ENCODE results near the gene RBM12.

The RBM12 gene

GRCh38 chr20:35618263-35619131 is 46.2 kb downstream of the RBM12 start:
- DNase-seq = peak; percentile 16

DNA sequence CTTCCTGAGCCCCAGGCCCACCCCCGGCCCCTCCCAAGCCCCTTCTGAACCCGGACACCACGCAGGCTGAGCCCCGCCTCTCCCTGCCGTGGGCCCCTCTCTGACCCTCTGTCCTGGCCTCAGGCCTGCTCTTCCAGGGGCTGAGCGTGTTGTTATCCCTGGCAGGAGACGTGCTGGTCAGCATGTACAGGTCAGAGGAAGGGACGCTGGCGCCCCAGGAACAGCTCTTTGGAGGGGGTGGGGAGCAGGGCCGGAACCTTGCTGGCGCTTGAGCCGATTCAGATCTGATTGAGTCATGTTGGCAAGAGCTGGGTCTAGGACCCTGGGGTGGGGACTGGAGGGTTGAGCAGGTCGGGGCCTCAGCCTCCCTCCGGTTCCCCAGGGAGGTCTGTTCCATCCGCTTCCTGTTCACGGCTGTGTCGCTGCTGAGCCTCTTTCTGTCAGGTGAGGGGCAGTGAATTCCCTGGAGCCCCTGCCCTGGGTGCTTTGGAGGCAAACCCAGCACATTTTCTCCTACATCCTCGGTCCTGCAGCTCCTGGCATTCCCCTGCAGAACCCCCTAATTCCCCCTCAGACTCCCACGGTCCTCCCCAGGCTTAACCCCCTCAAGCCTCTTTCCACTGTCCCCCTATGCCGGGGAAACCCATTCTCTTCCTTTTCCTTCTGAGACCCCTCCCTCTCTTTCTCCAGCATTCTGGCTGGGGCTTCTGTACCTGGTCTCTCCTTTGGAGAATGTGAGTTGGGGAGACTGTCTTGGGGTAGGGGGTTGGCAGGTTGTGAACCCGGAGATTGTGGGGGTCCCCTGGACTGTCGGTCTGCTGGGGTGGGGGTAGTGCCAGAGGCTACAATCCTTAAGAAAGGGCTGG is 47.1 kb downstream of the RBM12 start:
- DNase-seq = no peak

DNA sequence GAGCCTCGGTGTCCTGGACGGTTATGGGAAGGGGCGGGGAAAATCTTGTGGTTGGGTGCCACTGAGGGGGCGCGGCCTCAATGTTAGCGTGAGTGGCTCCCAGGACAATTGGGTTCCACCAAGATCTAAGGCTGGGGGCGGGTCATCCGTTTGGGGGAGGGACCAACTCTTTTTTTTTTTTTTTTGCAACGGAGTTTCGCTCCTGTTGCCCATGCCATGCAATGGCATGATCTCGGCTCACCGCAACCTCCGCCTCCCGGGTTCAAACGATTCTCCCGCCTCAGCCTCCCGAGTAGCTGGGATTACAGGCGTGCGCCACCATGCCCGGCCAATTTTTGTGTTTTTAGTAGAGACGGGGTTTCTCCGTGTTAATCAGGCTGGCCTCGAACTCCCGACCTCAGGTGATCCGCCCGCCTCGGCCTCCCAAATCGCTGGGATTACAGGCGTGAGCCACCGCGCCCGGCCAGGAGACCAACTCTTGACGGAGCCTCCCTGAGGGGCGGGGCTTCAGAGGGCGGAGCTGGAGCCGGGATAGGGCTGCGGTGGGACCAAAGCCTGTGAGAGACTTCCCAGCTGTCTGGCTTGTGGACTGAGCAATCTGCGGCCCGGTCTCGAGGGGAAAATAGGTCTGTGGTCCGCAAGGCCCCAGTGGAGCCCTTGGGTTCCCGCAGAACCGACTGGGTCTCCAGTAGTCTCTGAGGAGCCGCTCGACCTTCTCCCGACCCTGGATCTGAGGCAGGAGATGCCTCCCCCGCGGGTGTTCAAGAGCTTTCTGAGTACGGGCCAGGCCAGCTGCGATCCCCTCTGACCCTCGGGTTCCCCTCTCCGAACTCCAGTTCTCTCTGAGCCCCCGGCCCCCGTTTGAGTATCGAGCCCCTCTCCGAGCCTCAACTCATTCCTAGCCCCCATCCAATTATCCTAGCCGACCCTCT is 48.0 kb downstream of the RBM12 start:
- DNase-seq = peak; percentile 47

DNA sequence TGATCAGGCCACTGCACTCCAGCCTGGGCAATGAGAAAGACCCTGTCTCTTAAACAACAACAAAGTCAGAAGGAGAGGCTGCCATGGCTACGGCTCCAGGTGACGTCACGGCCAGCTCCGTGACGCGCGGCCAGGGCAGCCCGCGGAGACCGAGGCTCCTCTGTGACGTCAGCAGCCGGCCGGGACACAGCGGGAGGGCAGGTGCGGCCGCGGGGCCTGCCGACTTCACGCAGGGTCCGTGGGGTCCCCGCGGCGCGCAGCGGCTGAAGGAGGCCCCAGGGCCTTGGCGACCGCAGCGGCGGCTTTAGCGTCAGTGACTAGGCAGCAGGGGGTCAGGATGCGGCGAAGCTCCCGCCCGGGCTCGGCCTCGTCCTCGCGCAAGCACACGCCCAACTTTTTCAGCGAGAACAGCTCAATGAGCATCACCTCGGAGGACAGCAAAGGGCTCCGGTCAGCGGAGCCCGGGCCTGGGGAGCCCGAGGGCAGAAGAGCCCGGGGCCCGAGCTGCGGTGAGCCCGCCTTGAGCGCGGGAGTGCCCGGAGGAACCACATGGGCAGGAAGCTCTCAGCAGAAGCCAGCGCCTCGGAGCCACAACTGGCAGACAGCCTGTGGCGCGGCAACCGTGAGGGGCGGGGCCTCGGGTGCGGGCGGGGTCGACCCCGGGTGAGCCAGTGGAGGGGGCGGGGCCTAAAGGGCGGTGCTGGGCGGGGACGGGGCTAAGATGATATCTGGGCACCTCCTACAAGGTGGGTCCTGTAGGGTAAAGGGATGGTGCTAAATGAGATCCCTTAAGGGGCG is 48.8 kb downstream of the RBM12 start, which contains the start of gene SPAG4:
TSS of gene SPAG4 (plus strand) at position 163 of the 798 bp plus-strand sequence. CDS start at position 338, 175 bp downstream.
- DNase-seq = peak; percentile 97

- DNase-seq = no peak
These were observed 53.2 kb downstream of the RBM12 start for GRCh38 chr20:35611482-35611881.

DNA sequence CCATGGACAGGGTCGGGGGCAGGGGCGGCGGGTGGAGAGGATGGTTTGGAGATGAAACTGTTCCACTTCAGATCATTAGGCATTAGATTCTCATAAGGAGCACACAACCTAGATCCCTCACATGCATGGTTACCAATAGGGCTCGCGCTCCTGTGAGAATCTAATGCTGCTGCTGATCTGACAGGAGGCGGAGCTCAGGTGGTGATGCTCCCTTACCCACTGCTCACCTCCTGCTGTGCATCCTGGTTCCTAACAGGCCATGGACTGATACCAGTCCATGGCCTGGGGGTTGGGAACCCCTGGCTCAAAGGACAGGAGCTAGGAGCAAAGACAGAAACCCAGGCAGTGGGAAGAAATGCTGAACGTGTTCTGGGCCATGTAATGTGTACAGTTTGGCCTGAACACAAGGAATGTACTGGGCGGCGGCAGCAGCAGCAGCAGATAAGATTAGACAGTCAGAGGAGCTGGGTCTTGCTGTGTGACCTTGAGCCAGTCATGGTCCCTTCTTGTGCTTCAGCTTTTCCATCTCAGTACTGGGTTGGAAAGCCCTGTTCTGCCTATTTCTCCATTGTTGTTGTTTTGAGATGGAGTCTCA is 53.8 kb downstream of the RBM12 start:
- no peak for DNase-seq

DNA sequence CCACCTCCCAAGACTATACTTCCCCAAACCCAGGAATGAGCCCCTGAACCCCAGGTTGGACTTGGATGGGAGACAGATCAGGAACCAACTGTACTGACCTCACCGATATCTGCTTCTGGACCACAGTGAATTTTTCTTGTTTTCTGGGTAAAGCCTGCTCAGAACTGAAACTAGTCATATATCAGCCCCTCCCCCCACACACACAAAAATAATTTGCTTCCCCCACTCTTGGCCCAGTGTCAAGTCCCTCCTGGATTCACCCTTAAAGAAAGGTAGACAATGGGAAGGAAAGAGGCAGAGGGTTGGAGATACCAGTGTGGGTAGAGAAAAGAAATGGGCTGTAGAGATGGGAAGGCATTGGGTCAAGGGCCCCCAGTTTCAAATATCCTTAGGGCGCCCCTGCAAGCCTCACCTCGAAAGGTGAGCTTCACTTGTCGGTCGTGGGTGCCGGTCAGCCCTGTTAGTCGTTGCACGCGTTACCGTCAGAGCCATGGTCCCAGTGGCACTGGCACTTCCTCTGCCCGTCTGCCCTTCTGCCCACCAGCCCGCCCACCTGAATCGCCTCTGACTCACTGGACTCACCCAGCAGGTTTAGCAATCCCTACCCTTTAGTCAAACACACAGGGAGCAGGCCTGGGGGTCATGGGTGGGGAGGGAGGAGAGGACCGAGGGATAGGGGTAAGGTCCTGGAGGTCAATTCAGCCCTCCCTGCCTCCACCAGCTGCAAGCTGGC is 57.5 kb downstream of the RBM12 start:
- no peak for DNase-seq

GRCh38 chr20:35606127-35606526 is 58.6 kb downstream of the RBM12 start:
- no peak for DNase-seq

DNA sequence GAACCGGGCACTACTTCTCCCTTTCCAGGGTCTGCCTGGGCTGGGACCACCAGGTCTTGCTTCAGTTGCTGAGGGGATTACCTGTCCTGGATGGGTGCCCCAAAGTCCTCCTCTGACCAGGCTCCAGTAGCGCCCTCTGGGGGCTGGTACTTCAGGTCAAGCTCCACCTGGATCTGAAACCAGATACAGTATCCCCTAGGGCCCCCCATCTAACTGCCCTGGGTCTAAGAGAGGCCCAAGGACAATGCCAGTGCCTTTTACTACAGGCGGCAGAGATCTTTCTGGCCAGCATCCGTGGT is 60.3 kb downstream of the RBM12 start:
- DNase-seq = no peak

GRCh38 chr20:35603695-35604448 is 60.8 kb downstream of the RBM12 start:
- no peak for DNase-seq

DNA sequence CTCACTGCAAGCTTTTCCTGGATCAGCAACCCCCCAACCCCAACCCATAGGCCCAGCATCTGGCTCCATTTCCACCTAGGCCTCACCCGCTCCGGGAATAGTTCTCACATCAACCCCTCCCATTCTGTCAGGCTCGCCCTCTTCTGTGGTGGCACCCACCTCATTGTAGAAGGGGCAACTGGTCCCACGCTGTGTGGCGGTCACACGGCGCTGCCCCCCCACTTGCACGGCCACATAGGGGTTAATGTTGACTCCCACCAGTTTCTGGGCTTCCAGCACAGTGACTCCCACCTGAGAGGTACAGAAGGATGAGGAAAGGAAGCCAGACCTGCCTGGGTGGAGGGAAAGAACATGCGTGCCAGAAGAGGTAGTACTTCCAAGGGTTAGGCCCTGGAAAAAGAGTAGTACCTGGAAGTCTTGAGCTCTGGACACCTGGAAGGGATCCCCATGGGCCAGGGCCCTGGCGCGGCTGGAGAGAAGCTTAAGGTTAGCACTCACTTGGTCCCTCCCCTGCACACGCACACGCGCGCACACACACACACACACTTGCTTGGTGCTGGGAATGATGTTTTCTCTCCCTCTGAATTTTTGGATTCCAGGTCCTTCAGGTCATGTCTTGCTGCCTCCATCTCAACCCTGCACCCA is 61.7 kb downstream of the RBM12 start:
- no peak for DNase-seq

GRCh38 chr20:35601990-35602389 is 62.7 kb downstream of the RBM12 start:
- no peak for DNase-seq

DNA sequence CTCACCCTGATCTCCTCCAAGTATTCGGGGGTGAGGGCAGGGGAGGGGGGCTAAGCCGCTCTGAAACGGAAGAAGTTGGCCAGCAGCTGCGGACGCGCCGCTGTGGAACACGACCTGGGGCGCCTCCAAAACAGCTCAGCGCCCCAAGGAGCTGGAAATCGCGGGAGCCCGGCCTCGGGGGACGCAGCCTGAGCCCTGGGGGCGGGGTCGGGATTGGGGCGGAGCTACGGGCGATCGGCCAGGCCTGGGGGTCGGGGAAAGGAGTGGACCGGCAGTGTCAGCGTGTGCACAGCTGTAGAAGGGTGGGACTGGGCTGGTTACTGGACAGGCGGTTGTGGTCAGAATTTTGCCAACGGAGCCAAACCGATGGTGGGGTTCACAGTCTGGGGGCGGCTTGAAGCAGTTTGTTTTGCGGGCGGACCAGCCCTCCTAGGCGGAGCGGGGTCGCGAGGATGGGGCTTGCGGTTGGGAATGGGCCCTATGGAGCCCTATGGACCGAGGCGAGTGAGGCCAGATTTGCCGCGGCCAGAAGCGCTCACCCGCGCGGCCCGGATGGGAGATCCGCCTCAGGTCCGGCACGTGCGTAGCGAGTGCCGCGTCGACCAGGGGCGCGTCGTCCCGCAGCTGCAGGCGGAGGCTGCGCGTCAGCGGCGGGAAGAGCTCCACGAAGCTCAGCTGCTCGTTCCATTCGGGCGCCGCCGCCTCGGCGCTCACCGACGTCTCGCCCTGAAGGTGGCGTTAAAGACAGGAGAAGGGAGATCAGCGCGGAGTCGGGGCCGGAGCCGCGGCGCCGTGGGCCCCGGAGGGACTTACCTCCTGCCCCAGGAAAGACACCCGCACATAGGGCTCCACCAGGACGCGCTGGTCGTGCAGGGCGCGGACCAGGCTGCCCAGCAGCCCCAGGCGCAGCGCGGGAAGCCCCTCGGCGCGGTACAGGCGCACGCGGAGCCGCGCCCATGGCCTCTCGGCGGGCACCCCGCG is 63.4 kb downstream of the RBM12 start:
- peak; percentile 43 for DNase-seq

GRCh38 chr20:35600176-35600992 is 64.3 kb downstream of the RBM12 start:
- DNase-seq = no peak

- DNase-seq = no peak
These were observed 65.0 kb downstream of the RBM12 start for GRCh38 chr20:35599776-35600120.

All from NCI-H226 (cell line).